Measurements from ENCODE around the gene TESK1.

Gene TESK1

GRCh38 chr9:35604578-35605350, at the start of gene TESK1:
Gene TESK1, plus strand, starts transcription at chr9:35605262. Its CDS starts 358 bp downstream, at chr9:35605620.
- DNase-seq (ENCODE audit: low spot score) = peak; percentile 86

GRCh38 chr9:35555881-35556280, 49.2 kb upstream of the TESK1 start:
- DNase-seq (ENCODE audit: low spot score) = no peak

- DNase-seq (ENCODE audit: low spot score) = peak; percentile 46
These were observed 48.3 kb upstream of the TESK1 start for GRCh38 chr9:35556776-35557175.

GRCh38 chr9:35557320-35557719, 47.7 kb upstream of the TESK1 start:
- DNase-seq (ENCODE audit: low spot score) = no peak

GRCh38 chr9:35558185-35558584, 46.9 kb upstream of the TESK1 start:
- DNase-seq (ENCODE audit: low spot score) = no peak

GRCh38 chr9:35559792-35560530, 45.1 kb upstream of the TESK1 start:
- no peak for DNase-seq (ENCODE audit: low spot score)

GRCh38 chr9:35560625-35561337, 44.3 kb upstream of the TESK1 start:
- no peak for DNase-seq (ENCODE audit: low spot score)

- no peak for DNase-seq (ENCODE audit: low spot score)
These were observed 43.4 kb upstream of the TESK1 start for GRCh38 chr9:35561468-35562261.

- no peak for DNase-seq (ENCODE audit: low spot score)
These were observed 41.9 kb upstream of the TESK1 start for GRCh38 chr9:35562895-35563780.

GRCh38 chr9:35563791-35564197, 41.3 kb upstream of the TESK1 start:
- DNase-seq (ENCODE audit: low spot score) = no peak

GRCh38 chr9:35564658-35565061, 40.4 kb upstream of the TESK1 start:
- no peak for DNase-seq (ENCODE audit: low spot score)

- no peak for DNase-seq (ENCODE audit: low spot score)
These were observed 38.6 kb upstream of the TESK1 start for GRCh38 chr9:35566417-35566816.

GRCh38 chr9:35568196-35568595, 36.9 kb upstream of the TESK1 start:
- DNase-seq (ENCODE audit: low spot score) = no peak

- DNase-seq (ENCODE audit: low spot score) = no peak
These were observed 35.9 kb upstream of the TESK1 start for GRCh38 chr9:35569206-35569605.

GRCh38 chr9:35570709-35571504, 34.2 kb upstream of the TESK1 start:
- no peak for DNase-seq (ENCODE audit: low spot score)

- DNase-seq (ENCODE audit: low spot score) = no peak
These were observed 30.4 kb upstream of the TESK1 start for GRCh38 chr9:35574578-35575122.

GRCh38 chr9:35575478-35575877, 29.6 kb upstream of the TESK1 start:
- no peak for DNase-seq (ENCODE audit: low spot score)

GRCh38 chr9:35577486-35577885, 27.6 kb upstream of the TESK1 start:
- no peak for DNase-seq (ENCODE audit: low spot score)

GRCh38 chr9:35579130-35579529, 25.9 kb upstream of the TESK1 start:
- peak; percentile 57 for DNase-seq (ENCODE audit: low spot score)
